Measurements from ENCODE around the gene ANP32B. TPM values are rescaled to one million over a fixed set of nuclear protein-coding genes. Genes with fewer than 3 reads are reported as not detected.

ANP32B gene
- total RNA-seq, 1 donor from 2014 or later: 18.8 TPM

- Histone ChIP-seq H3K36me3 (ENCODE audit: control insufficient read depth in 3 of 3, insufficient read depth in 3 of 3, low read length in 3 of 3) (no peaks in the 10 kb centered on the region), H3K9ac (ENCODE audit: low read depth in 1 of 3, low read length in 3 of 3) (no peak overlapping the region), H3K27me3 (ENCODE audit: control insufficient read depth in 3 of 3, insufficient read depth in 3 of 3, low read length in 3 of 3) (no peaks in the 10 kb centered on the region), H3K27ac (ENCODE audit: low read depth, low read length) (no peak overlapping the region), H3K9me3 (ENCODE audit: control insufficient read depth in 3 of 3, low read length in 3 of 3) (no peaks in the 10 kb centered on the region), H3K4me1 (ENCODE audit: control insufficient read depth in 3 of 3, insufficient read depth in 3 of 3, low read length in 3 of 3) (peaks cover 11 to 20% (median 17%) of the 10 kb centered on the region in 3 donors), H3K4me3 (ENCODE audit: low read length in 3 of 3) (no peak overlapping the region)
These were observed 4.6 kb upstream of the ANP32B start for GRCh38 chr9:97978371-97979130.

GRCh38 chr9:97979788-97980478, 3.2 kb upstream of the ANP32B start:
- Histone ChIP-seq H3K36me3 (ENCODE audit: control insufficient read depth in 3 of 3, insufficient read depth in 3 of 3, low read length in 3 of 3) (no peaks in the 10 kb centered on the region), H3K27ac (ENCODE audit: low read depth, low read length) (no peak overlapping the region), H3K9me3 (ENCODE audit: control insufficient read depth in 3 of 3, low read length in 3 of 3) (no peaks in the 10 kb centered on the region), H3K27me3 (ENCODE audit: control insufficient read depth in 3 of 3, insufficient read depth in 3 of 3, low read length in 3 of 3) (no peaks in the 10 kb centered on the region), H3K4me3 (ENCODE audit: low read length in 3 of 3) (no peak overlapping the region), H3K9ac (ENCODE audit: low read depth in 1 of 3, low read length in 3 of 3) (no peak overlapping the region), H3K4me1 (ENCODE audit: control insufficient read depth in 3 of 3, insufficient read depth in 3 of 3, low read length in 3 of 3) (peaks cover 11 to 20% (median 17%) of the 10 kb centered on the region in 3 donors)

- no peak overlapping the region for H3K4me3 ChIP-seq (ENCODE audit: low read length in 3 of 3)
- H3K27ac ChIP-seq (ENCODE audit: low read depth, low read length): peak overlapping the region; percentile 41
- no peaks in the 10 kb centered on the region for H3K36me3 ChIP-seq (ENCODE audit: control insufficient read depth in 3 of 3, insufficient read depth in 3 of 3, low read length in 3 of 3)
- H3K9me3 ChIP-seq (ENCODE audit: control insufficient read depth in 3 of 3, low read length in 3 of 3): no peaks in the 10 kb centered on the region
- H3K9ac ChIP-seq (ENCODE audit: low read depth in 1 of 3, low read length in 3 of 3): peak overlapping the region in 1 of 3 donors; percentile 11
- peaks cover 11 to 24% (median 17%) of the 10 kb centered on the region in 3 donors for H3K4me1 ChIP-seq (ENCODE audit: control insufficient read depth in 3 of 3, insufficient read depth in 3 of 3, low read length in 3 of 3)
- H3K27me3 ChIP-seq (ENCODE audit: control insufficient read depth in 3 of 3, insufficient read depth in 3 of 3, low read length in 3 of 3): no peaks in the 10 kb centered on the region
These were observed 2.7 kb upstream of the ANP32B start for GRCh38 chr9:97980479-97980803.

- Histone ChIP-seq H3K36me3 (ENCODE audit: control insufficient read depth in 3 of 3, insufficient read depth in 3 of 3, low read length in 3 of 3) (no peaks in the 10 kb centered on the region), H3K9me3 (ENCODE audit: control insufficient read depth in 3 of 3, low read length in 3 of 3) (no peaks in the 10 kb centered on the region), H3K27me3 (ENCODE audit: control insufficient read depth in 3 of 3, insufficient read depth in 3 of 3, low read length in 3 of 3) (no peaks in the 10 kb centered on the region), H3K27ac (ENCODE audit: low read depth, low read length) (peak overlapping the region; percentile 41), H3K4me1 (ENCODE audit: control insufficient read depth in 3 of 3, insufficient read depth in 3 of 3, low read length in 3 of 3) (peaks cover 12 to 32% (median 19%) of the 10 kb centered on the region in 3 donors), H3K9ac (ENCODE audit: low read depth in 1 of 3, low read length in 3 of 3) (peak overlapping the region; percentile 5 to 19 (median 10)), H3K4me3 (ENCODE audit: low read length in 3 of 3) (peak overlapping the region in 1 of 3 donors; percentile 34)
These were observed 2.0 kb upstream of the ANP32B start for GRCh38 chr9:97980918-97981845.

- Histone ChIP-seq H3K27ac (ENCODE audit: low read depth, low read length) (peak overlapping the region; percentile 96), H3K4me1 (ENCODE audit: control insufficient read depth in 3 of 3, insufficient read depth in 3 of 3, low read length in 3 of 3) (peaks cover 18 to 37% (median 25%) of the 10 kb centered on the region in 3 donors), H3K36me3 (ENCODE audit: control insufficient read depth in 3 of 3, insufficient read depth in 3 of 3, low read length in 3 of 3) (no peaks in the 10 kb centered on the region), H3K9me3 (ENCODE audit: control insufficient read depth in 3 of 3, low read length in 3 of 3) (no peaks in the 10 kb centered on the region), H3K4me3 (ENCODE audit: low read length in 3 of 3) (peak overlapping the region; percentile 54 to 89 (median 72)), H3K27me3 (ENCODE audit: control insufficient read depth in 3 of 3, insufficient read depth in 3 of 3, low read length in 3 of 3) (no peaks in the 10 kb centered on the region), H3K9ac (ENCODE audit: low read depth in 1 of 3, low read length in 3 of 3) (peak overlapping the region; percentile 23 to 74 (median 73))
These were observed 1.1 kb upstream of the ANP32B start for GRCh38 chr9:97981846-97982682.

- H3K4me1 ChIP-seq (ENCODE audit: control insufficient read depth in 3 of 3, insufficient read depth in 3 of 3, low read length in 3 of 3): peaks cover 24 to 41% (median 26%) of the 10 kb centered on the region in 3 donors
- peak overlapping the region; percentile 77 to 89 (median 86) for H3K4me3 ChIP-seq (ENCODE audit: low read length in 3 of 3)
- no peaks in the 10 kb centered on the region for H3K9me3 ChIP-seq (ENCODE audit: control insufficient read depth in 3 of 3, low read length in 3 of 3)
These were observed 547 bp downstream of the ANP32B start for GRCh38 chr9:97983589-97984187.

GRCh38 chr9:97984188-97985057, 1.3 kb downstream of the ANP32B start:
- peak overlapping the region; percentile 71 to 89 (median 86) for H3K4me3 ChIP-seq (ENCODE audit: low read length in 3 of 3)
- peak overlapping the region; percentile 96 for H3K27ac ChIP-seq (ENCODE audit: low read depth, low read length)
- H3K9me3 ChIP-seq (ENCODE audit: control insufficient read depth in 3 of 3, low read length in 3 of 3): no peaks in the 10 kb centered on the region
- H3K4me1 ChIP-seq (ENCODE audit: control insufficient read depth in 3 of 3, insufficient read depth in 3 of 3, low read length in 3 of 3): peaks cover 25 to 41% (median 29%) of the 10 kb centered on the region in 3 donors
- H3K36me3 ChIP-seq (ENCODE audit: control insufficient read depth in 3 of 3, insufficient read depth in 3 of 3, low read length in 3 of 3): no peaks in the 10 kb centered on the region
- H3K27me3 ChIP-seq (ENCODE audit: control insufficient read depth in 3 of 3, insufficient read depth in 3 of 3, low read length in 3 of 3): no peaks in the 10 kb centered on the region
- H3K9ac ChIP-seq (ENCODE audit: low read depth in 1 of 3, low read length in 3 of 3): peak overlapping the region; percentile 93 to 98 (median 95)

More at GRCh38 chr9:97983589-97984187, 547 bp downstream of the ANP32B start:
- H3K27ac ChIP-seq (ENCODE audit: low read depth, low read length): peak overlapping the region; percentile 96
- no peaks in the 10 kb centered on the region for H3K27me3 ChIP-seq (ENCODE audit: control insufficient read depth in 3 of 3, insufficient read depth in 3 of 3, low read length in 3 of 3)
- H3K9ac ChIP-seq (ENCODE audit: low read depth in 1 of 3, low read length in 3 of 3): peak overlapping the region; percentile 93 to 98 (median 95)
- H3K36me3 ChIP-seq (ENCODE audit: control insufficient read depth in 3 of 3, insufficient read depth in 3 of 3, low read length in 3 of 3): no peaks in the 10 kb centered on the region

GRCh38 chr9:97985058-97985861, 2.1 kb downstream of the ANP32B start:
- H3K9ac ChIP-seq (ENCODE audit: low read depth in 1 of 3, low read length in 3 of 3): peak overlapping the region in 2 of 3 donors; percentile 40 to 98
- H3K4me3 ChIP-seq (ENCODE audit: low read length in 3 of 3): peak overlapping the region; percentile 51 to 89 (median 86)
- H3K4me1 ChIP-seq (ENCODE audit: control insufficient read depth in 3 of 3, insufficient read depth in 3 of 3, low read length in 3 of 3): peaks cover 27 to 46% (median 28%) of the 10 kb centered on the region in 3 donors
- no peaks in the 10 kb centered on the region for H3K27me3 ChIP-seq (ENCODE audit: control insufficient read depth in 3 of 3, insufficient read depth in 3 of 3, low read length in 3 of 3)
- H3K9me3 ChIP-seq (ENCODE audit: control insufficient read depth in 3 of 3, low read length in 3 of 3): no peaks in the 10 kb centered on the region
- peak overlapping the region; percentile 96 for H3K27ac ChIP-seq (ENCODE audit: low read depth, low read length)
- H3K36me3 ChIP-seq (ENCODE audit: control insufficient read depth in 3 of 3, insufficient read depth in 3 of 3, low read length in 3 of 3): no peaks in the 10 kb centered on the region
